Measurements from ENCODE around the gene TMEM223. TPM values are rescaled to one million over a fixed set of nuclear protein-coding genes. Genes with fewer than 3 reads are reported as not detected.

TMEM223 gene
- total and polyA plus RNA-seq, 9 of the 15 experiments (the other 6 are each of a cell fraction or from before 2014, with no cell fraction given): 5.9 to 34.5 (median 19.6) TPM

DNA sequence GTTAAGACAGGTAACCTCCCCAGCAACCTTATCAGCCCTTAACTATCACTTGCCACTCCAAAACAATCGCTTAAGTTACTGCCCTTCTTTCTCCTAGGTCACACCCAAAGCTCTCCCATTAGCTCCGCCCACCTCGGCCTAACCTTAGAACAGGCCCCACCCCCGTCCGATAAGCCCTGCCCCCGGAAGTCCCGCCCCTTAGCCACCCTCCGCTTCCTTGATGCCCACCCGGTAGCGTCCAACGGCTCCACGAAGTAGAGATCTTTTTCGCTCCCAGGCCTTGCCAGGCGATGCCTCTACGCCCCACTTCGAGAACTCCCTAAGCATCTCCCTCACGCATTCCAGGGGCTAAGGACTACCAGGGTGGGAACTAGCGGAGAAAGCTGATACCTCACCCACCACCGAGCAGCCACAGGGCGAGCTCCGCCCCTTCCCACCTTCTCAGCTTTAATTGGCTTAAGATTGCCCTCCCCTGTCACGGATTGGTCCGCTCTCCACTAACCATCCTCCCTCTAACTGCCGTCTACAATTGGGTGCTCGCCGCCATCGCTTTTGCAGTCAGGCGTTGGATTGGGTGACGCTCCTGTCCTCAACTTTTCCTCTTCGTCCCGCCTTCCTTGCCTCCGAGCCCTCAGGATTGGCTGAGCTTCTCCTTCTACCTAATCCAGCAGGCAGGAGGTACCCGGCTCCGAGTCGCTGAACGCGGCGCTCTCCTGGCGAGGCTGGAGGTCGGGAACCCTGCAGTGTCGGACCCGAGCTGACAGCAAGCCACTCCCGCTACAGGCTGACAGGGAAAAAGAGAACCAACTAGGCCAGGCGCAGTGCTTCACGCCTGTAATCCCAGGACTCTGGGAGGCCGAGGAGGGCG is 37.8 kb downstream of the TMEM223 start, which contains the start of gene ZBTB3 (continued):
- TF ChIP-seq RREB1 (CRISPR knock-in tag; IDR thresholded peaks at IDR 0.05) (no peak), PYGO2 (tag; IDR thresholded peaks at IDR 0.05) (no peak), DNMT1 (IDR thresholded peaks at IDR 0.05) (no peak), NFRKB (IDR thresholded peaks at IDR 0.05; ENCODE audit: low read depth) (no peak), FOXM1 (IDR thresholded peaks at IDR 0.05; ENCODE audit: low read depth) (0 out of 2 replicates have a peak, but pooled peaks have one; percentile 35), FOXM1 (CRISPR knock-in tag; IDR thresholded peaks at IDR 0.05; ENCODE audit: low read depth) (0 out of 2 replicates have a peak, but pooled peaks have one; percentile 68), ZNF431 (CRISPR knock-in tag; IDR thresholded peaks at IDR 0.05) (no peak), ERF (CRISPR knock-in tag; IDR thresholded peaks at IDR 0.05) (0 out of 2 replicates have a peak, but pooled peaks have one; percentile 41), MCM3 (IDR thresholded peaks at IDR 0.05) (no peak), ZNF696 (CRISPR knock-in tag; conservative IDR thresholded peaks at IDR 0.05) (no peak), ZNF24 (IDR thresholded peaks at IDR 0.05) (no peak), NR1H2 (CRISPR knock-in tag; IDR thresholded peaks at IDR 0.05) (no peak), MTF1 (CRISPR knock-in tag; IDR thresholded peaks at IDR 0.05; ENCODE audit: borderline replicate concordance) (no peak), ZNF639 (CRISPR knock-in tag; conservative IDR thresholded peaks at IDR 0.05 in 1 of 2, IDR thresholded peaks at IDR 0.05 in 1 of 2) (no peak), TFAM (CRISPR knock-in tag; conservative IDR thresholded peaks at IDR 0.05) (no peak)
- TF ChIP-seq, protein P1, sequence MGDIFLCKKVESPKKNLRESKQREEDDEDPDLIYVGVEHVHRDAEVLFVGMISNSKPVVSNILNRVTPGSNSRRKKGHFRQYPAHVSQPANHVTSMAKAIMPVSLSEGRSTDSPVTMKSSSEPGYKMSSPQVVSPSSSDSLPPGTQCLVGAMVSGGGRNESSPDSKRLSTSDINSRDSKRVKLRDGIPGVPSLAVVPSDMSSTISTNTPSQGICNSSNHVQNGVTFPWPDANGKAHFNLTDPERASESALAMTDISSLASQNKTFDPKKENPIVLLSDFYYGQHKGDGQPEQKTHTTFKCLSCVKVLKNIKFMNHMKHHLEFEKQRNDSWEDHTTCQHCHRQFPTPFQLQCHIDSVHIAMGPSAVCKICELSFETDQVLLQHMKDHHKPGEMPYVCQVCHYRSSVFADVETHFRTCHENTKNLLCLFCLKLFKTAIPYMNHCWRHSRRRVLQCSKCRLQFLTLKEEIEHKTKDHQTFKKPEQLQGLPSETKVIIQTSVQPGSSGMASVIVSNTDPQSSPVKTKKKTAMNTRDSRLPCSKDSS (IDR thresholded peaks at IDR 0.05; ENCODE audit: low read depth, partially characterized antibody): no peak
- TF ChIP-seq, protein P2, sequence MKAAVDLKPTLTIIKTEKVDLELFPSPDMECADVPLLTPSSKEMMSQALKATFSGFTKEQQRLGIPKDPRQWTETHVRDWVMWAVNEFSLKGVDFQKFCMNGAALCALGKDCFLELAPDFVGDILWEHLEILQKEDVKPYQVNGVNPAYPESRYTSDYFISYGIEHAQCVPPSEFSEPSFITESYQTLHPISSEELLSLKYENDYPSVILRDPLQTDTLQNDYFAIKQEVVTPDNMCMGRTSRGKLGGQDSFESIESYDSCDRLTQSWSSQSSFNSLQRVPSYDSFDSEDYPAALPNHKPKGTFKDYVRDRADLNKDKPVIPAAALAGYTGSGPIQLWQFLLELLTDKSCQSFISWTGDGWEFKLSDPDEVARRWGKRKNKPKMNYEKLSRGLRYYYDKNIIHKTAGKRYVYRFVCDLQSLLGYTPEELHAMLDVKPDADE (conservative IDR thresholded peaks at IDR 0.05; ENCODE audit: control insufficient read depth, low read depth, low read length): 0 out of 2 replicates have a peak, but pooled peaks have one; percentile 22

Measured in K562 (cell line).